Measurements from ENCODE around the gene STAC3. TPM values are rescaled to one million over a fixed set of nuclear protein-coding genes. Genes with fewer than 3 reads are reported as not detected.

Gene STAC3
- total and polyA plus RNA-seq, 2 of the 8 experiments (the other 6 are each of a cell fraction or from before 2014, with no cell fraction given) = 0.70 to 1.3 TPM

DNA sequence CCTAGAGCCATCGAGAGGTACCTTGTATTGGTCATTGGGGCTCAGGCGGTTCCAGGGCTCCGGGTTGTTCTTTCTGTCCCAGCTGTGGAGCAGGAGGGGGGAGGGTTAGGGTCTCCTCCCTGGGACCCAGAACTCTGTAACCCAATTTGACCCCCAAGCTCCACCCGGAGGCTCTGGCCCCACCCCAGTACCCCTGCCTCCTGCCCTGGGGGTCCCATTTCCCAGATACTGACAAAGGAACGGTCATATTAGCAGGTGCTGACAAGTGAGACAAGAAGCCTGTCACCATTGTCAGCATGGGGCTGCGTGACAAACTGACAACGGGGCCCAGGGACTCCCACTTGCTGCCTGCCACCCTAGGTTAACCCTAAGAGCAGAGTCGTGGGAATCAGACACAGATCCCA, 15.3 kb downstream of the STAC3 start:
- peak overlapping the region in 1 of 4 experiments; percentile 10; a peak in 3 of 8 replicates for H3K4me3 ChIP-seq (ENCODE audit: extremely low read depth in 1 of 4, insufficient read depth in 2 of 4, low read depth in 3 of 4, low read length in 4 of 4)
- H3K9me3 ChIP-seq (ENCODE audit: insufficient read depth in 2 of 2, low read depth in 1 of 2, low read length in 1 of 2) = no peaks in the 10 kb centered on the region
- H2BK15ac ChIP-seq (ENCODE audit: low read length) = no peak overlapping the region
- H3K9ac ChIP-seq (replicated peaks in 1 of 4; ENCODE audit: extremely low read depth in 1 of 4, low read depth in 3 of 4, low read length in 3 of 4) = no peak overlapping the region
- H2BK5ac ChIP-seq (ENCODE audit: low read depth, low read length) = no peak overlapping the region
- no peak overlapping the region for H3K23ac ChIP-seq (ENCODE audit: insufficient read length)
- peak overlapping the region; percentile 45 to 89; a peak in 1 of 4 replicates for H3K4me2 ChIP-seq (ENCODE audit: insufficient read depth in 1 of 2, low read depth in 2 of 2, low read length in 2 of 2)
- H2AFZ ChIP-seq (ENCODE audit: low read length) = no peak overlapping the region
- 0 out of 2 replicates have a peak overlapping the region, but pooled peaks have one; percentile 39 for H2BK12ac ChIP-seq (ENCODE audit: low read depth, low read length)
- ChIA-PET CTCF (ENCODE audit: partially characterized antibody) (interaction anchor here (17.3 to 27.9 kb wide), 3 partner anchors 8 to 221 kb away, joined by 225 to 726 read pairs (median 527); partner anchors contain the start of genes GLI1, INHBE, NXPH4 and SHMT2), POLR2A (ENCODE audit: partially characterized antibody) (interaction anchor here (0.5 to 23.7 kb wide), 18 partner anchors 6 to 284 kb away, joined by 3 to 852 read pairs (median 4); partner anchors contain the start of genes DDIT3, GLI1, INHBE and LRP1)
- H3K79me1 ChIP-seq (ENCODE audit: low read depth, low read length) = peaks cover 8% of the 10 kb centered on the region
- peaks cover under 1 to 7% of the 10 kb centered on the region in 2 experiments; a peak in 3 of 4 replicates for H3K79me2 ChIP-seq (ENCODE audit: control insufficient read depth in 1 of 2, insufficient read depth in 2 of 2, low read length in 2 of 2)
- H2BK120ac ChIP-seq (replicated peaks; ENCODE audit: low read depth, low read length) = no peak overlapping the region
- H2BK20ac ChIP-seq (ENCODE audit: low read length) = no peak overlapping the region
- H4K91ac ChIP-seq (replicated peaks; ENCODE audit: insufficient read length, low read length) = no peak overlapping the region
- H4K20me1 ChIP-seq (replicated peaks in 1 of 2; ENCODE audit: control insufficient read depth in 1 of 2, insufficient read depth in 2 of 2, low read length in 2 of 2) = peaks cover 25 to 41% of the 10 kb centered on the region in 2 experiments
- no peak overlapping the region for H3K56ac ChIP-seq (replicated peaks; ENCODE audit: insufficient read length, low read depth, low read length)
- no peak overlapping the region for H3K4ac ChIP-seq (replicated peaks; ENCODE audit: insufficient read length, low read depth, low read length)
- peaks cover 29 to 39% (median 35%) of the 10 kb centered on the region in 4 experiments for H3K36me3 ChIP-seq (ENCODE audit: control insufficient read depth in 2 of 4, insufficient read depth in 4 of 4, low read length in 3 of 4)
- H2AK5ac ChIP-seq (ENCODE audit: low read depth, low read length) = no peak overlapping the region
- TF ChIP-seq SUZ12 (IDR thresholded peaks at IDR 0.05; ENCODE audit: low read length) = 0 out of 2 replicates have a peak, but pooled peaks have one; percentile 0
- TF ChIP-seq PHF8 (conservative IDR thresholded peaks at IDR 0.05; ENCODE audit: low read depth, low read length) = no peak
- H4K5ac ChIP-seq (ENCODE audit: insufficient read length, low read depth, low read length) = no peak overlapping the region
- FAIRE-seq (no peak), DNase-seq (ENCODE audit: low read depth in 1 of 2, low spot score in 2 of 2) (no peak)
- H3K27ac ChIP-seq (ENCODE audit: low read depth, low read length) = no peak overlapping the region
- H3K14ac ChIP-seq (ENCODE audit: insufficient read length) = no peak overlapping the region
- H3K4me1 ChIP-seq (replicated peaks in 1 of 4; ENCODE audit: control insufficient read depth in 3 of 4, insufficient read depth in 4 of 4, low read length in 3 of 4) = peaks cover 6 to 59% (median 36%) of the 10 kb centered on the region in 4 experiments
- peaks cover 41 to 60% (median 53%) of the 10 kb centered on the region in 4 experiments for H3K27me3 ChIP-seq (replicated peaks in 1 of 4; ENCODE audit: control insufficient read depth in 3 of 4, extremely low read depth in 1 of 4, insufficient read depth in 3 of 4, low read length in 3 of 4)
- H4K8ac ChIP-seq (ENCODE audit: extremely low read depth, insufficient read depth, low read length) = no peak overlapping the region
- H3K18ac ChIP-seq (ENCODE audit: extremely low read depth, low read length) = no peak overlapping the region
- peaks cover 26% of the 10 kb centered on the region for H3K23me2 ChIP-seq (ENCODE audit: low read depth, low read length)
- WGBS, 2 experiments (ENCODE audit: extremely low coverage in 1 of 2, insufficient coverage in 1 of 2, insufficient read length in 1 of 2, insufficient replicate concordance in 2 of 2, low coverage in 1 of 2, low lambda C conversion rate in 2 of 2, missing lambda C conversion rate in 1 of 2) = 56% methylated on average over 7 of the region's 8 CpGs; no CpG with 5 or more reads in 1 of the 2 experiments
